Measurements from ENCODE around the gene HBD.

Gene HBD

DNA sequence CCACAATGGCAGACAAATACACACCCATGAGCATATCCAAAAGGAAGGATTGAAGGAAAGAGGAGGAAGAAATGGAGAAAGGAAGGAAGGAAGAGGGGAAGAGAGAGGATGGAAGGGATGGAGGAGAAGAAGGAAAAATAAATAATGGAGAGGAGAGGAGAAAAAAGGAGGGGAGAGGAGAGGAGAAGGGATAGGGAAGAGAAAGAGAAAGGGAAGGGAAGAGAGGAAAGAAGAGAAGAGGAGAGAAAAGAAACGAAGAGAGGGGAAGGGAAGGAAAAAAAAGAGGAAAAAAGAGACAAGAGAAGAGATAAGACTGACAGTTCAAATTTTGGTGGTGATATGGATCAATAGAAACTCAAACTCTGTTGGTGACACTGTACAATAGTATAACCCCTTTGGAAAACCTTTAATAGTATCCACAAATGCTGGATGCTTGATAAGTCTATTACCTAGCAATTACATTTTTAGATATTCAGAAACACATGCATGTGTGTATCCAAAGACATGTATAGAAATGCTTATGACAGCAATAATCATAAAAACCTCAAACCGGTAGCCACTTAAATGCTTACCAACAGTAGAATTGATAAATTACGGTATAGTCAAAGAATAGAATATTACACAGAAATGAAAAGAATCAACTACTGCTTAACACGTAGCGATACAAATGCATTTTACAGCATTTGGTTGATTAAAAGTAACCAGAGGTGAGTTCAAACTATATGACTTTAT lies 1.2 kb upstream of the HBD start:
- DNase-seq (ENCODE audit: insufficient read length, low spot score) = no peak
- no peak for FAIRE-seq
- TF ChIP-seq SPI1 (IDR thresholded peaks at IDR 0.05; ENCODE audit: low read depth, low read length) (no peak), TAF1 (IDR thresholded peaks at IDR 0.05; ENCODE audit: low read depth, low read length) (no peak), POLR2AphosphoS5 (IDR thresholded peaks at IDR 0.05; ENCODE audit: low read depth, low read length) (no peak), POLR2A (IDR thresholded peaks at IDR 0.05; ENCODE audit: low read depth, low read length) (no peak), POU2F2 (IDR thresholded peaks at IDR 0.05; ENCODE audit: low read depth, low read length) (no peak), PAX5 (IDR thresholded peaks at IDR 0.05; ENCODE audit: insufficient read depth, low read length, severe bottlenecking) (no peak)

DNA sequence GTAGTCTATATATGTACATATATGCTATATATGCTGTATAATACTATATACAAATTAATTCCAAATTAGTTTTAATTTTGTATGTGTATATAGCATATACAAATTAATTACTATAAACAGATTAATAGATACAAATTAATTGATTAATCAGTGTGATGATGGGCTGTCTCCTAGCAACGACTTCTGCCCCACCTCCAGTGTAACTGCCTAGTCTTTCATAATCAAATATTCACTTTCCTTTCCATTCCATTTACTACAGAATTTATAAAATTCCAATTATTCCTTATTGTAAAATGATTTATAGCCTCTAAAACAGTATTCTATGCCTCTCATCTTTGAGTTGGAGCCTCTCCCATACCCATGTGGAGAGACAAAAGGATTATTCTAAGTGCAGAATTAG lies 976 bp downstream of the HBD start:
- no peak for FAIRE-seq
- no peak for TF ChIP-seq POLR2A (IDR thresholded peaks at IDR 0.05; ENCODE audit: low read depth, low read length)
- no peak for TF ChIP-seq TAF1 (IDR thresholded peaks at IDR 0.05; ENCODE audit: low read depth, low read length)
- no peak for TF ChIP-seq POU2F2 (IDR thresholded peaks at IDR 0.05; ENCODE audit: low read depth, low read length)
- TF ChIP-seq POLR2AphosphoS5 (IDR thresholded peaks at IDR 0.05; ENCODE audit: low read depth, low read length) = no peak
- no peak for TF ChIP-seq PAX5 (IDR thresholded peaks at IDR 0.05; ENCODE audit: insufficient read depth, low read length, severe bottlenecking)
- no peak for DNase-seq (ENCODE audit: insufficient read length, low spot score)

DNA sequence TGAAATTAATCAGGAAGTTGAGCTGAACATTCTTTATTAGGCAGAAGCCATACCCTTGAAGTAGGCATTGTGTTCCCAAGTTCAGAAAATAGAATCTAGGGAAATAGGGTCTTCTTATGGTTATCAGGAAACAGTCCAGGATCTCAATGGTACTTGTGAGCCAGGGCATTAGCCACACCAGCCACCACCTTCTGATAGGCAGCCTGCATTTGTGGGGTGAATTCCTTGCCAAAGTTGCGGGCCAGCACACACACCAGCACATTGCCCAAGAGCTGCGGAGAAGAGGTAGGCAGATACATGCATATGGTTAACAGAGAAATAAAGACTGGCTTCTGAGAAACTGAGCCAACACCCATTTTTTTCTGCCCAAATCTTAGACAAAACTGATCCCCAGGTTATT lies 1.5 kb downstream of the HBD start:
- FAIRE-seq = no peak

DNA sequence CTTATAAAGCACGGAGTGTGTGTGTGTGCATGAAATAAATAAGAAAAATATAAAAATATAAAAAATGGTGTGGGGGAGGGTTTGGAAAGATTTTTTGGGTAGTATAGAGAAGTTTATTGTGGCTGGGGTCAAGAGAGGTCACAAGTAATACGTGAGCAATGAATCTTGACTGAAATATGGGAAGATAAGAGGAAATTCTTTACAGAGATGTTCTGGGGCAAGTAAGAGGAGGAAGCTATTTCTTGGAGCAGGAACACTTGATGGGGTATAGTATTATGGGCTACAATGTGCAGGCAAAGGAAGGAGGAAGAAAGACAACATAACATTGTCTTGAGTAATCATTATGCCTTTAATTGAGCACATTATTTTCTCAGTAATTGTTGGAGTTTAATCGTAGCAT lies 2.1 kb downstream of the HBD start:
- DNase-seq (ENCODE audit: insufficient read length, low spot score) = no peak
- TF ChIP-seq POLR2AphosphoS5 (IDR thresholded peaks at IDR 0.05; ENCODE audit: low read depth, low read length) = no peak
- no peak for TF ChIP-seq PAX5 (IDR thresholded peaks at IDR 0.05; ENCODE audit: insufficient read depth, low read length, severe bottlenecking)
- no peak for TF ChIP-seq POU2F2 (IDR thresholded peaks at IDR 0.05; ENCODE audit: low read depth, low read length)
- no peak for TF ChIP-seq SPI1 (IDR thresholded peaks at IDR 0.05; ENCODE audit: low read depth, low read length)
- no peak for TF ChIP-seq POLR2A (IDR thresholded peaks at IDR 0.05; ENCODE audit: low read depth, low read length)
- FAIRE-seq = no peak

More for the DNA sequence above, 1.5 kb downstream of the HBD start:
- no peak for DNase-seq (ENCODE audit: insufficient read length, low spot score)
- TF ChIP-seq PAX5 (IDR thresholded peaks at IDR 0.05; ENCODE audit: insufficient read depth, low read length, severe bottlenecking) (no peak), SPI1 (IDR thresholded peaks at IDR 0.05; ENCODE audit: low read depth, low read length) (no peak), POLR2AphosphoS5 (IDR thresholded peaks at IDR 0.05; ENCODE audit: low read depth, low read length) (no peak), POU2F2 (IDR thresholded peaks at IDR 0.05; ENCODE audit: low read depth, low read length) (no peak), TAF1 (IDR thresholded peaks at IDR 0.05; ENCODE audit: low read depth, low read length) (no peak), POLR2A (IDR thresholded peaks at IDR 0.05; ENCODE audit: low read depth, low read length) (no peak)

DNA sequence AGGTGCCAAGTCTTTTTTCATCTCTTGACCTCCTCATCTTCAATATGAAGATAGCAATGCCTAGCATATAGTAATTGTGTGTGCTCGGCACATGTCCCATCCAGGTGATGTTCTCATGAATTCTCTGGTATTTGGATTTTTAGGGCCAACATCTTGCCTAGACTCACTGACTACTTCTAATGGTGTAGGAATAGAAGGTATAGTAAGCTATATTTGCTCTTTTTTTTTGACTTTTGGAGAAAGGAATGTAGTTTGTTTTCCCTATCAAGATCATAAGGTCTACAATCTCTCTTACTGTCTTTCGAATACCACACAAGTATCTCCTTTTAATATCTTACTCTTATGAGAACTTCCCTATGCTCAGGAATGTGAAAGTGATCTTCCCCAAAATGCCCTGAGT lies 3.2 kb downstream of the HBD start:
- no peak for FAIRE-seq
- TF ChIP-seq POLR2A (IDR thresholded peaks at IDR 0.05; ENCODE audit: low read depth, low read length) (no peak), TAF1 (IDR thresholded peaks at IDR 0.05; ENCODE audit: low read depth, low read length) (no peak), POU2F2 (IDR thresholded peaks at IDR 0.05; ENCODE audit: low read depth, low read length) (no peak), PAX5 (IDR thresholded peaks at IDR 0.05; ENCODE audit: insufficient read depth, low read length, severe bottlenecking) (no peak), POLR2AphosphoS5 (IDR thresholded peaks at IDR 0.05; ENCODE audit: low read depth, low read length) (no peak), SPI1 (IDR thresholded peaks at IDR 0.05; ENCODE audit: low read depth, low read length) (no peak)
- no peak for DNase-seq (ENCODE audit: insufficient read length, low spot score)

DNA sequence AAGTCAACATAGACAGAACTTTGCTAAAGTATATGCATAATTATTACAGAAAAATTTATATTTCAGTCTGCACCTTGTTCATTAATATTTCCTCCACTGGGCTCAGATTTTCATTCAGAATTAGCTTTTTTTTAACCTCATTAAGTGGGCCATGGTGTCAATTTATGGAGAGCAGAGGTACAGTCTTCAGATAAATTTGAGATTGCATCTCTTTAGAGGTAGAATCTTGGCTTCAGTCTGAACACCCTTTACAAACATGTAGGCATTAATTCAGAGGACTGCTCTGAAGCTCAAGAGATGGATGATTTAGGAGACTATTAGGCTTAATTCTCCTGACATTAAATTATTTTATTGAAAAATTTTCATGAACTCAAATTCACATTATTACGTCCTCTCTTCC lies 4.0 kb downstream of the HBD start:
- DNase-seq (ENCODE audit: insufficient read length, low spot score) = no peak
- TF ChIP-seq POLR2AphosphoS5 (IDR thresholded peaks at IDR 0.05; ENCODE audit: low read depth, low read length) (no peak), POU2F2 (IDR thresholded peaks at IDR 0.05; ENCODE audit: low read depth, low read length) (no peak), PAX5 (IDR thresholded peaks at IDR 0.05; ENCODE audit: insufficient read depth, low read length, severe bottlenecking) (no peak), SPI1 (IDR thresholded peaks at IDR 0.05; ENCODE audit: low read depth, low read length) (no peak), POLR2A (IDR thresholded peaks at IDR 0.05; ENCODE audit: low read depth, low read length) (no peak), TAF1 (IDR thresholded peaks at IDR 0.05; ENCODE audit: low read depth, low read length) (no peak)
- no peak for FAIRE-seq

DNA sequence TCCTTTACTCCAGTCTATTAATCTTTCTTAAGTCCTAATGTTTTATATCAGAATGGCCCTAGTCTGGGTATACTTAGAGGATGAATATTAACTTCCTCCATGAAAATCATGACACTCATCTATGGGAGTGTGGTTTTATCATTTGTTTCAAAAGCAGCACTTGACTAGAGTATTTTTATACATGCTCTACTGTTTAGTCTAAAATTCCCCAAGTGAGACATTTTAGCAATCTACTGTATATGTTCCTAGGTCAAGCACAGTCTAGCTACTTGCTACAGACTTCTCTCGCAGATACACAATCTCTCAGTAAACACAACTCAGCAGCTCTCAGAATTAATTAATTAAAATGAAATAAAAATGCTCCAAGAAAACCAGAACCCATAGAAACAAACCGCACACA lies 4.5 kb downstream of the HBD start:
- DNase-seq (ENCODE audit: insufficient read length, low spot score) (no peak), FAIRE-seq (no peak)
- no peak for TF ChIP-seq SPI1 (IDR thresholded peaks at IDR 0.05; ENCODE audit: low read depth, low read length)
- no peak for TF ChIP-seq POLR2A (IDR thresholded peaks at IDR 0.05; ENCODE audit: low read depth, low read length)
- TF ChIP-seq PAX5 (IDR thresholded peaks at IDR 0.05; ENCODE audit: insufficient read depth, low read length, severe bottlenecking) = no peak
- TF ChIP-seq POU2F2 (IDR thresholded peaks at IDR 0.05; ENCODE audit: low read depth, low read length) = no peak
- no peak for TF ChIP-seq POLR2AphosphoS5 (IDR thresholded peaks at IDR 0.05; ENCODE audit: low read depth, low read length)

DNA sequence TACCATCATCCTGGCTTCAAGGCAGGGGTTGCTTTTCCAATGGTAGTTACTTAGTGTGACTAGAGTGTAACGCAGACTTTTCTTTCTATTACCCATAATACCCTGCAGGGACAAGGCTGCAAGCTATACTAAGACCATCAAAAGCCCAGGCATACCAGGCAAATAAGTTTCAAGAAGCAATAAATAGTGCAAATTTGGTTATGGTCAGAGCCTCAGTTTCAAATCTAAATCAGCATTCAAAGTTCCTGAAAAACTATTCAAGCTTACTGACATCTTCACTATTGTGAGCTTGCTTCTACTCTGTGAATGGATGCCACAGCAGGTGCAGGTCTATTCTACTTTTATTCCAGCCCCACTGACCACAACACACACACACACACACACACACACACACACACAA lies 4.9 kb downstream of the HBD start:
- FAIRE-seq (no peak), DNase-seq (ENCODE audit: insufficient read length, low spot score) (no peak)
- TF ChIP-seq POU2F2 (IDR thresholded peaks at IDR 0.05; ENCODE audit: low read depth, low read length) (no peak), SPI1 (IDR thresholded peaks at IDR 0.05; ENCODE audit: low read depth, low read length) (no peak), TAF1 (IDR thresholded peaks at IDR 0.05; ENCODE audit: low read depth, low read length) (no peak), POLR2A (IDR thresholded peaks at IDR 0.05; ENCODE audit: low read depth, low read length) (no peak), POLR2AphosphoS5 (IDR thresholded peaks at IDR 0.05; ENCODE audit: low read depth, low read length) (no peak), PAX5 (IDR thresholded peaks at IDR 0.05; ENCODE audit: insufficient read depth, low read length, severe bottlenecking) (no peak)

DNA sequence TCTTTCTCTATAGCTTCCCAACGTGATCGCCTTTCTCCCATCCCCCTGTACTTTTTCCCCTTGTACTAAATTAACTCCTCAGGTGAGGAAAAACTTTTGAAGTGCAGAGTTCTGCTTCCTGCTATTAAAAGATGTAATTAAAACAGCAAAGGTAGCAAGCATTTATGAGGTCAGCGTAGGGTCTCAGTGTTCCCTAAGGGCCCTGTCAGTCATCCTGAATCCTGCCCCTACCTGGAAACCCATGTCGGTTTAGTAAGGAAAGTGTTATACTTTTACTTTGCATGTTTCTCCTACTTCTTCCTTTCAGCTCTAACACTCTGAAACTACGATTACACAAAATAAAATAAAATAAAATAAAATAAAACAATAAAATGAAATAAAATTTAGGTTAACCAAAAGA lies 6.2 kb downstream of the HBD start:
- FAIRE-seq = no peak
- TF ChIP-seq POU2F2 (IDR thresholded peaks at IDR 0.05; ENCODE audit: low read depth, low read length) = no peak
- no peak for TF ChIP-seq POLR2AphosphoS5 (IDR thresholded peaks at IDR 0.05; ENCODE audit: low read depth, low read length)
- TF ChIP-seq POLR2A (IDR thresholded peaks at IDR 0.05; ENCODE audit: low read depth, low read length) = no peak
- TF ChIP-seq TAF1 (IDR thresholded peaks at IDR 0.05; ENCODE audit: low read depth, low read length) = no peak
- no peak for TF ChIP-seq PAX5 (IDR thresholded peaks at IDR 0.05; ENCODE audit: insufficient read depth, low read length, severe bottlenecking)
- no peak for TF ChIP-seq SPI1 (IDR thresholded peaks at IDR 0.05; ENCODE audit: low read depth, low read length)

DNA sequence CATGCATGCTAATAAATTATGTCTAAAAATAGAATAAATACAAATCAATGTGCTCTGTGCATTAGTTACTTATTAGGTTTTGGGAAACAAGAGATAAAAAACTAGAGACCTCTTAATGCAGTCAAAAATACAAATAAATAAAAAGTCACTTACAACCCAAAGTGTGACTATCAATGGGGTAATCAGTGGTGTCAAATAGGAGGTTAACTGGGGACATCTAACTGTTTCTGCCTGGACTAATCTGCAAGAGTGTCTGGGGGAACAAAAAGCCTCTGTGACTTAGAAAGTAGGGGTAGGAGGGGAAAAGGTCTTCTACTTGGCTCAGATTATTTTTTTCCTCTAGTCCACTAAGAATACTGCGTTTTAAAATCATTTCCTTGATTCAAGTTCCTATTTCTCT lies 6.6 kb downstream of the HBD start:
- no peak for DNase-seq (ENCODE audit: insufficient read length, low spot score)
- no peak for TF ChIP-seq POLR2AphosphoS5 (IDR thresholded peaks at IDR 0.05; ENCODE audit: low read depth, low read length)
- TF ChIP-seq TAF1 (IDR thresholded peaks at IDR 0.05; ENCODE audit: low read depth, low read length) = no peak
- TF ChIP-seq POLR2A (IDR thresholded peaks at IDR 0.05; ENCODE audit: low read depth, low read length) = no peak
- TF ChIP-seq POU2F2 (IDR thresholded peaks at IDR 0.05; ENCODE audit: low read depth, low read length) = no peak
- no peak for TF ChIP-seq PAX5 (IDR thresholded peaks at IDR 0.05; ENCODE audit: insufficient read depth, low read length, severe bottlenecking)
- TF ChIP-seq SPI1 (IDR thresholded peaks at IDR 0.05; ENCODE audit: low read depth, low read length) = no peak
- no peak for FAIRE-seq

More for the DNA sequence above, 6.2 kb downstream of the HBD start:
- DNase-seq (ENCODE audit: insufficient read length, low spot score) = no peak

All from GM12891 (cell line).